ENCODE measurements around the gene CDK5RAP2. TPM values are rescaled to one million over a fixed set of nuclear protein-coding genes. Genes with fewer than 3 reads are reported as not detected.

The CDK5RAP2 gene
- total and polyA plus RNA-seq, 9 of the 15 experiments (the other 6 are each of a cell fraction or from before 2014, with no cell fraction given): 19.9 to 68.8 (median 42.2) TPM

DNA sequence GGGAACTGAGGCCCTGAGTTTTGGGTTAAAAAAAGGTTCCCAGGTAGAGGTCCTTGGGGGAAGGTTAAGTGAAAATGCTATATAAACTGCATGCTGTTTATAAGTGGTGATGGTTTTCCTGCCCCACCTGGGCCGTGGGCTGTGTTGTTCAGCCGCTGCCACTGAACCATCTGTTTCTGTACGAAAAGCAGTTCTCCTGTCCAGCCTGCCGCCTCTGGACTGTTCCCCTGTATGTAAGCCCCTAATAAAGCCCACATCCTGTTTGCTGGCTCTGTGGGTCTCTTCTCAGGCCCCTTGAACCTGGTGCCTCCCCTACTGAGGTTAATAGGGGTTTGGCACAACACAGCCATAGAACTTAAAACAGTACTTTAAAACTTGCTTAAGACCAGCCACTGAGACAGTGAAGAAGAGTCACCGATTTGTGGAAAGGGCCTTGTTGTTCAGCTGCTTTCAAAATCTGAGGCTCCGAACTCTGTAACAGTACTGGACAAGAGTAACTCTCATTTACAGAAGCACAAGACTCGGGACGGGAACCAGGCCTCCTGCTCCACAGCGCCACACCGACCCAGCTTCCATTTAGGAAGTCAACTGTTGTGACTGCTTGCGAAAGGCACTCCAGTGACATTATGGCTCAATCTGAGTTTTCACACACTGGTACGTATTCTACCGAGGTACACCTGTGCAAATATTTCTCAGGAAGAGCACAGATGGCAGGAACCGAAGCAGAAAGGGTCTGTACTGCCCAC, 192.5 kb downstream of the CDK5RAP2 start:
- H3K27ac ChIP-seq (ENCODE audit: extremely low read depth, low read depth, low read length): no peak overlapping the region
- intact Hi-C loops (cut with micrococcal nuclease) (no loop called here), in situ Hi-C loops (cut with MboI) (no loop called here)
- H3K9me1 ChIP-seq (ENCODE audit: control insufficient read depth, insufficient read depth, low read length): no peaks in the 10 kb centered on the region
- H3K9me3 ChIP-seq (replicated peaks; ENCODE audit: control insufficient read depth, insufficient read depth, low read depth, low read length): no peaks in the 10 kb centered on the region
- no peak overlapping the region for H3K4me3 ChIP-seq
- no peak overlapping the region for H3K9ac ChIP-seq (ENCODE audit: insufficient read depth in 1 of 2, low read depth in 2 of 2, low read length in 2 of 2)
- H2AFZ ChIP-seq (ENCODE audit: low read depth, low read length): no peak overlapping the region
- no peaks in the 10 kb centered on the region for H3K79me2 ChIP-seq (ENCODE audit: control insufficient read depth, insufficient read depth, low read length)
- no TSS peak for BruUV-seq (replicated peaks)
- ATAC-seq (no peak; the same call in 2 of the 3 replicates), DNase-seq (ENCODE audit: extremely low read depth in 1 of 4, low spot score in 3 of 4) (no peak), FAIRE-seq (no peak)
- H4K20me1 ChIP-seq (replicated peaks; ENCODE audit: control insufficient read depth, insufficient read depth, low read length): no peaks in the 10 kb centered on the region; the same call in 1 of the 2 replicates
- no peak overlapping the region for H3K4me2 ChIP-seq (ENCODE audit: insufficient read depth, low read length)
- ChIA-PET POLR2A (no interaction called here), CTCF (ENCODE audit: low intra/inter-chr PET ratio) (no interaction called here)
- peaks cover 43% of the 10 kb centered on the region for H3K36me3 ChIP-seq (ENCODE audit: control insufficient read depth, insufficient read depth, low read length)
- H3K27me3 ChIP-seq (ENCODE audit: control insufficient read depth in 2 of 2, insufficient read depth in 2 of 2, low read length in 2 of 2): no peaks in the 10 kb centered on the region
- WGBS (ENCODE audit: insufficient coverage, low coverage, missing lambda C conversion rate): 90% methylated on average over 14 of the region's 14 CpGs
- peaks cover 0 to 13% of the 10 kb centered on the region in 2 experiments; a peak in 1 of 5 replicates for H3K4me1 ChIP-seq (replicated peaks in 1 of 2; ENCODE audit: control insufficient read depth in 2 of 2, insufficient read depth in 2 of 2, low read length in 2 of 2)
- TF ChIP-seq PHTF2 (CRISPR knock-in tag; IDR thresholded peaks at IDR 0.05) (no peak), BHLHE40 (IDR thresholded peaks at IDR 0.05; ENCODE audit: low read length) (no peak), ARID1B (IDR thresholded peaks at IDR 0.05) (no peak), C11orf30 (IDR thresholded peaks at IDR 0.05; ENCODE audit: low read depth) (no peak), MCM7 (IDR thresholded peaks at IDR 0.05) (no peak), PTBP1 (IDR thresholded peaks at IDR 0.05; ENCODE audit: low read depth, low read length) (no peak), HIVEP1 (CRISPR knock-in tag; IDR thresholded peaks at IDR 0.05) (no peak), GTF2F1 (IDR thresholded peaks at IDR 0.05; ENCODE audit: low read depth, low read length) (no peak), SPI1 (IDR thresholded peaks at IDR 0.05; ENCODE audit: borderline replicate concordance, low read depth, low read length) (no peak), DPF2 (IDR thresholded peaks at IDR 0.05) (no peak), FOXK1 (CRISPR knock-in tag; IDR thresholded peaks at IDR 0.05; ENCODE audit: borderline replicate concordance) (no peak), RB1 (IDR thresholded peaks at IDR 0.05; ENCODE audit: low read depth) (no peak), ZNF740 (CRISPR knock-in tag; IDR thresholded peaks at IDR 0.05) (no peak), ZNF740 (tag; IDR thresholded peaks at IDR 0.05) (no peak), TAF9B (IDR thresholded peaks at IDR 0.05; ENCODE audit: partially characterized antibody) (no peak)

All from K562 (cell line).